Keratinocyte (primary cell): Measurements from ENCODE around the gene GSTT4.

Experiments used
- EZH2 ChIP-seq: IDR thresholded peaks from one replicate; pipeline ENCODE4 v1.6.1; 2012; ENCODE audit warnings: inconsistent platforms, mild to moderate bottlenecking, low read length, moderate library complexity
- TF ChIP-seq, protein P1 (sequence below), 3 experiments: IDR thresholded peaks in 1 of 3; conservative IDR thresholded peaks in 1 of 3; optimal IDR thresholded peaks in 1 of 3; 2 replicates in 2 of 3; 3 replicates in 1 of 3; pipeline versions ENCODE3 to v1.5.1; 2011; ENCODE audit warnings: low read length in 3 of 3, mild to moderate bottlenecking in 3 of 3, moderate library complexity in 2 of 3, control low read depth in 1 of 3, inconsistent platforms in 1 of 3; ENCODE audit not compliant: insufficient read depth in 2 of 3; ENCODE audit errors: extremely low read depth in 1 of 3

DNA sequence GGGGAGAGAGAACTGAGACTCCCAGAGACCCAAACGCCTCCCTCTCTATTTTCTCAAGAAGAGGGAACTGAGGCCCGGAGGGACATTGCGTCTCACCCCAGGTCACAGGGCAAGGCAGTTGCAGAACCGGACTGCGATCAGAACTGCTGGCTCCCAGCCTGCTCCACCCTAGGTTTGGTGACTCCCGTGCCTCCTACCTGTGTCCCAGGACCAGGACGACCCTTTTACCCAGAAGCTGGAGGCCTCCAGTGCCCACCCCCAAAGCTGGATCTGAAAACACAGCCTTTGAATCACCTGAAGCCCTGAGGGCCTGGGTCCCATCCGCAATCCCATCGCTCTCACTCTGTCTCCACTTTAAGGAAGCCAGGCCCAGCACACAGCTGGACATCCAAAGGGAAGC is 1.4 kb downstream of the GSTT4 start:
- TF ChIP-seq, protein P1, sequence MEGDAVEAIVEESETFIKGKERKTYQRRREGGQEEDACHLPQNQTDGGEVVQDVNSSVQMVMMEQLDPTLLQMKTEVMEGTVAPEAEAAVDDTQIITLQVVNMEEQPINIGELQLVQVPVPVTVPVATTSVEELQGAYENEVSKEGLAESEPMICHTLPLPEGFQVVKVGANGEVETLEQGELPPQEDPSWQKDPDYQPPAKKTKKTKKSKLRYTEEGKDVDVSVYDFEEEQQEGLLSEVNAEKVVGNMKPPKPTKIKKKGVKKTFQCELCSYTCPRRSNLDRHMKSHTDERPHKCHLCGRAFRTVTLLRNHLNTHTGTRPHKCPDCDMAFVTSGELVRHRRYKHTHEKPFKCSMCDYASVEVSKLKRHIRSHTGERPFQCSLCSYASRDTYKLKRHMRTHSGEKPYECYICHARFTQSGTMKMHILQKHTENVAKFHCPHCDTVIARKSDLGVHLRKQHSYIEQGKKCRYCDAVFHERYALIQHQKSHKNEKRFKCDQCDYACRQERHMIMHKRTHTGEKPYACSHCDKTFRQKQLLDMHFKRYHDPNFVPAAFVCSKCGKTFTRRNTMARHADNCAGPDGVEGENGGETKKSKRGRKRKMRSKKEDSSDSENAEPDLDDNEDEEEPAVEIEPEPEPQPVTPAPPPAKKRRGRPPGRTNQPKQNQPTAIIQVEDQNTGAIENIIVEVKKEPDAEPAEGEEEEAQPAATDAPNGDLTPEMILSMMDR (optimal IDR thresholded peaks at IDR 0.05 in 1 of 3, IDR thresholded peaks at IDR 0.05 in 1 of 3, conservative IDR thresholded peaks at IDR 0.05 in 1 of 3; ENCODE audit: extremely low read depth in 1 of 3, insufficient read depth in 2 of 3, low read length in 3 of 3), result no peak
- no peak for TF ChIP-seq EZH2
